ENCODE measurements around the gene STEEP1.

GRCh38 chrX:119539872-119540271, 25.3 kb downstream of the STEEP1 start:
- TF ChIP-seq POLR2AphosphoS5 (IDR thresholded peaks at IDR 0.05; ENCODE audit: low read depth, low read length) (no peak), REST (IDR thresholded peaks at IDR 0.05; ENCODE audit: insufficient read depth in 1 of 2, low read depth in 2 of 2, low read length in 2 of 2) (no peak), TAF1 (IDR thresholded peaks at IDR 0.05; ENCODE audit: borderline replicate concordance, insufficient read depth, low read length) (no peak)
